CD14-positive monocyte (primary cell): ENCODE results near the gene ZFYVE21. TPM values are rescaled to one million over a fixed set of nuclear protein-coding genes. Genes with fewer than 3 reads are reported as not detected.

ENCODE experiments used
- DNase-seq, 3 donors: peaks; one replicate each; pipeline ENCODE4 v3.0.0-alpha.2; 2011 to 2022
- H2AFZ ChIP-seq: 2 replicates; pipeline ENCODE4 v1.6.0; 2012; ENCODE audit warnings: mild to moderate bottlenecking, low read depth, low read length, inconsistent platforms; ENCODE audit not compliant: insufficient read depth, poor library complexity, severe bottlenecking
- H3K27ac ChIP-seq, 2 donors: 1 replicate in 1 of 2; 2 replicates in 1 of 2; pipeline ENCODE4 v1.5.1; 2012 to 2013; ENCODE audit warnings: low read length in 2 of 2, control low read depth in 1 of 2, inconsistent platforms in 1 of 2, low read depth in 1 of 2, mild to moderate bottlenecking in 1 of 2
- H3K27me3 ChIP-seq, 2 donors: one replicate each; pipeline versions ENCODE4 v1.6.0 to v1.6.1; 2011 to 2013; ENCODE audit warnings: low read length in 2 of 2; ENCODE audit not compliant: control insufficient read depth in 2 of 2, insufficient read depth in 2 of 2
- H3K36me3 ChIP-seq, 2 donors: replicated peaks in 1 of 2; 1 replicate in 1 of 2; 2 replicates in 1 of 2; pipeline versions ENCODE4 v1.5.1 to v1.6.1; 2012 to 2013; ENCODE audit warnings: low read length in 2 of 2, control low read depth in 1 of 2, inconsistent platforms in 1 of 2, mild to moderate bottlenecking in 1 of 2; ENCODE audit not compliant: insufficient read depth in 2 of 2, control insufficient read depth in 1 of 2
- H3K4me1 ChIP-seq, 2 donors: 1 replicate in 1 of 2; 2 replicates in 1 of 2; pipeline versions ENCODE4 v1.5.1 to v1.6.1; 2012 to 2013; ENCODE audit warnings: low read length in 2 of 2, control low read depth in 1 of 2, inconsistent platforms in 1 of 2, mild to moderate bottlenecking in 1 of 2, moderate library complexity in 1 of 2; ENCODE audit not compliant: insufficient read depth in 2 of 2, control insufficient read depth in 1 of 2
- H3K4me2 ChIP-seq: replicated peaks from 2 replicates; pipeline ENCODE3; 2012; ENCODE audit warnings: low read length, moderate library complexity, mild to moderate bottlenecking; ENCODE audit not compliant: poor library complexity, severe bottlenecking; ENCODE audit errors: extremely low read depth
- H3K4me3 ChIP-seq, 3 experiments: fragments of 200-600 bp in 1 of 3; sonication (generic) in 1 of 3; replicated peaks in 1 of 3; 1 replicate in 2 of 3; 2 replicates in 1 of 3; pipeline ENCODE4 v1.5.1; 2011 to 2013; ENCODE audit warnings: low read length in 3 of 3, mild to moderate bottlenecking in 3 of 3, control low read depth in 2 of 3, low read depth in 2 of 3, inconsistent platforms in 1 of 3, moderate library complexity in 1 of 3
- H3K79me2 ChIP-seq: 2 replicates; pipeline ENCODE4 v1.6.0; 2012; ENCODE audit warnings: mild to moderate bottlenecking, control low read depth, inconsistent platforms, low read length, moderate library complexity; ENCODE audit not compliant: insufficient read depth
- H3K9ac ChIP-seq: 2 replicates; pipeline ENCODE4 v1.6.0; 2017; ENCODE audit warnings: low read length, mild to moderate bottlenecking; ENCODE audit not compliant: insufficient read depth, poor library complexity, severe bottlenecking
- H3K9me3 ChIP-seq, 2 donors: replicated peaks in 1 of 2; 1 replicate in 1 of 2; 2 replicates in 1 of 2; pipeline versions ENCODE4 v1.5.1 to v1.6.1; 2012 to 2013; ENCODE audit warnings: low read length in 2 of 2, control low read depth in 1 of 2; ENCODE audit not compliant: control insufficient read depth in 1 of 2, insufficient read depth in 1 of 2
- H4K20me1 ChIP-seq: 2 replicates; pipeline ENCODE4 v1.6.0; 2012; ENCODE audit warnings: mild to moderate bottlenecking, low read length, control low read depth, moderate library complexity; ENCODE audit not compliant: insufficient read depth
- H3K27ac Mint-ChIP-seq, 7 donors: one replicate each; pipeline ENCODE4 v1.8.0; 2020; ENCODE audit warnings: mild to moderate bottlenecking in 7 of 7, mixed read lengths in 7 of 7, moderate library complexity in 6 of 7, inconsistent platforms in 2 of 7
- H3K27me3 Mint-ChIP-seq, 3 donors: one replicate each; pipeline ENCODE4 v1.8.0; 2021 to 2022; ENCODE audit warnings: low read depth in 3 of 3, mild to moderate bottlenecking in 3 of 3, mixed read lengths in 3 of 3, moderate library complexity in 3 of 3, inconsistent platforms in 1 of 3
- H3K36me3 Mint-ChIP-seq, 2 donors: one replicate each; pipeline ENCODE4 v1.8.0; 2020; ENCODE audit warnings: mixed read lengths in 2 of 2, inconsistent platforms in 1 of 2, mild to moderate bottlenecking in 1 of 2
- H3K4me1 Mint-ChIP-seq: one replicate; pipeline ENCODE4 v1.8.0; 2020; ENCODE audit warnings: mild to moderate bottlenecking, mixed read lengths
- H3K4me3 Mint-ChIP-seq, 2 donors: one replicate each; pipeline ENCODE4 v1.8.0; 2020; ENCODE audit warnings: mild to moderate bottlenecking in 2 of 2, mixed read lengths in 2 of 2, moderate library complexity in 1 of 2
- H3K9me3 Mint-ChIP-seq, 7 donors: one replicate each; pipeline ENCODE4 v1.8.0; 2020 to 2022; ENCODE audit warnings: mixed read lengths in 7 of 7, mild to moderate bottlenecking in 6 of 7, moderate library complexity in 6 of 7, inconsistent platforms in 2 of 7
- CTCF ChIP-seq: fragments of 200-600 bp; IDR thresholded peaks from one replicate; pipeline ENCODE4 v1.8.0; 2022; ENCODE audit warnings: antibody characterized with exemption, mild to moderate bottlenecking
- WGBS: methylation state at CpG from one replicate; pipeline ENCODE4 v1.1.5; 2013; ENCODE audit warnings: missing lambda C conversion rate; ENCODE audit not compliant: insufficient coverage; 5-methylcytosine and 5-hydroxymethylcytosine counted together
- intact Hi-C, 2 donors: fragments of 100-400 bp; cut with micrococcal nuclease; formaldehyde crosslinking; loops; one replicate each; pipeline versions ENCODE4 v1.15.0 to v1.15.1; 2023
- polyA plus RNA-seq, 3 donors: library from polyadenylated mRNA; depleted of rRNA in 1 of 3; unstranded in 2 of 3; stranded (reverse) in 1 of 3; fragments of 300-500 nt in 2 of 3; fragments of >200 nt in 1 of 3; fragmentation: Illumina TruSeq in 2 of 3; gene quantifications; 1 replicate in 2 of 3; 2 replicates in 1 of 3; pipeline ENCODE4 v1.2.3, GENCODE V29; 2012 to 2021

Gene ZFYVE21
- polyA plus RNA-seq, 3 donors, result 22.1 to 36.5 (median 33.1) TPM

- Histone ChIP-seq H3K36me3 (peaks cover 47 to 54% of the 10 kb centered on the region in 2 donors), H3K4me1 (no peaks in the 10 kb centered on the region), H3K27ac (no peak overlapping the region), H3K27me3 (no peaks in the 10 kb centered on the region), H3K79me2 (no peaks in the 10 kb centered on the region), H3K4me2 (no peak overlapping the region), H3K4me3 (no peak overlapping the region), H4K20me1 (no peaks in the 10 kb centered on the region), H2AFZ (no peak overlapping the region), H3K9ac (no peak overlapping the region), H3K9me3 (no peaks in the 10 kb centered on the region)
- H3K27ac Mint-ChIP-seq, result peak overlapping the region in 2 of 7 donors; percentile 38 to 79
- peaks cover 35 to 60% of the 10 kb centered on the region in 2 donors for H3K36me3 Mint-ChIP-seq
- intact Hi-C loops, result no loop called here
- no peaks in the 10 kb centered on the region for H3K9me3 Mint-ChIP-seq
- peaks cover 0 to 2% (median 2%) of the 10 kb centered on the region in 3 donors for H3K27me3 Mint-ChIP-seq
- H3K4me3 Mint-ChIP-seq, result no peak overlapping the region
- H3K4me1 Mint-ChIP-seq, result no peaks in the 10 kb centered on the region
- no peak for TF ChIP-seq CTCF
- WGBS, result 98% methylated on average over 21 of the region's 24 CpGs
- DNase-seq, result no peak
These were observed 16.6 kb downstream of the ZFYVE21 start for GRCh38 chr14:103731916-103732867.

- Histone ChIP-seq H3K4me3 (no peak overlapping the region), H4K20me1 (no peaks in the 10 kb centered on the region), H3K9ac (no peak overlapping the region), H3K4me1 (no peaks in the 10 kb centered on the region), H2AFZ (no peak overlapping the region), H3K4me2 (no peak overlapping the region), H3K36me3 (peaks cover 43 to 50% of the 10 kb centered on the region in 2 donors), H3K27me3 (no peaks in the 10 kb centered on the region), H3K79me2 (no peaks in the 10 kb centered on the region), H3K9me3 (no peaks in the 10 kb centered on the region), H3K27ac (no peak overlapping the region)
- no peak overlapping the region for H3K4me3 Mint-ChIP-seq
- TF ChIP-seq CTCF, result no peak
- H3K36me3 Mint-ChIP-seq, result peaks cover 35 to 60% of the 10 kb centered on the region in 2 donors
- no peaks in the 10 kb centered on the region for H3K9me3 Mint-ChIP-seq
- H3K27ac Mint-ChIP-seq, result peak overlapping the region in 1 of 7 donors; percentile 79
- peaks cover 0 to 2% (median 2%) of the 10 kb centered on the region in 3 donors for H3K27me3 Mint-ChIP-seq
- intact Hi-C loops, result no loop called here
- no peaks in the 10 kb centered on the region for H3K4me1 Mint-ChIP-seq
- WGBS, result 95% methylated on average over 7 of the region's 9 CpGs
- DNase-seq, result no peak
These were observed 17.4 kb downstream of the ZFYVE21 start for GRCh38 chr14:103732868-103733620.
